Right kidney (tissue), 1 donor: ENCODE data around the gene LIF.
"Not testable (repeated sequence)": the region's sequence is repeated elsewhere in the genome, so short reads cannot be mapped to it uniquely, and the experiment has no call there.

ENCODE experiments used
- DNase-seq: peaks from one replicate; pipeline ENCODE4 v3.0.0-alpha.2; 2016

The LIF gene

DNA sequence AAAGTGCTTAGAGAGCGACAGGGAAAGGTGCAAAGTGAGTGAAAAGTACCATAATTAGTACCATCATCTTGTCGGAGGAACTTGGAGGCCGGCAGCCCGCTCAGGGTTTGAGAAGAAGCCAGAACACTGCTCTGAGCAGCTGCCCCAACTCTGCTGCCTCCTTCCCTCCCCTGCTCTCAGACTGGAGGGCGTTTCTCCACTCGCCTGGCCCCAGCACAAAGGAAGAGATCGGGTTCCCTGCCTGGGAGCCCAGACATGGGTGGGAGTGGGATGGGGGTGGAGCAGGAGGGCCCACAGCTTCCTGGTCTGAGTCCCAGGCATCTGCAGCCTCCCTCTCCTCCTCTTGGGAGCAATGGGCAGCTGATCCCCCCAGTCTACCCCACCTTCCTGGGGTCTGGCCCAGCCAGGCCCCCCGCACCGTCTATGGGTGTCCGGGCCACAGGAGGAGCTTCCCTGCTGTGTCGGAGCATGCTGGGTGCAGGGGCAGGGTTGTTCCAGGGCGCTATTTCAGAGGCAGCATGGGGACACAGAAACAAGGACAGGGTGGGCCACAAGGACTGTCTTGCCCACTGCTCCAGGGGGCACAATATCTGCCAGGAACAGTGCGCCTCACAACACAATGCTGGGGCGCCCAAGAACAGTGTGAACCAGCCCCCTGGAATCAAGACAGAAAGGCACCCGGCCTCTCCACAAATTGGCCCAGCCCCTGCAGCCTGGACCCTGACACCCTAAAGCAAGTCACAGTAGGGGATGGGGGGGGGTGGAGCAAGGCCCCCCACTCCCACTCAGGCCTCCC lies 4.8 kb downstream of the LIF start:
- DNase-seq: no peak

DNA sequence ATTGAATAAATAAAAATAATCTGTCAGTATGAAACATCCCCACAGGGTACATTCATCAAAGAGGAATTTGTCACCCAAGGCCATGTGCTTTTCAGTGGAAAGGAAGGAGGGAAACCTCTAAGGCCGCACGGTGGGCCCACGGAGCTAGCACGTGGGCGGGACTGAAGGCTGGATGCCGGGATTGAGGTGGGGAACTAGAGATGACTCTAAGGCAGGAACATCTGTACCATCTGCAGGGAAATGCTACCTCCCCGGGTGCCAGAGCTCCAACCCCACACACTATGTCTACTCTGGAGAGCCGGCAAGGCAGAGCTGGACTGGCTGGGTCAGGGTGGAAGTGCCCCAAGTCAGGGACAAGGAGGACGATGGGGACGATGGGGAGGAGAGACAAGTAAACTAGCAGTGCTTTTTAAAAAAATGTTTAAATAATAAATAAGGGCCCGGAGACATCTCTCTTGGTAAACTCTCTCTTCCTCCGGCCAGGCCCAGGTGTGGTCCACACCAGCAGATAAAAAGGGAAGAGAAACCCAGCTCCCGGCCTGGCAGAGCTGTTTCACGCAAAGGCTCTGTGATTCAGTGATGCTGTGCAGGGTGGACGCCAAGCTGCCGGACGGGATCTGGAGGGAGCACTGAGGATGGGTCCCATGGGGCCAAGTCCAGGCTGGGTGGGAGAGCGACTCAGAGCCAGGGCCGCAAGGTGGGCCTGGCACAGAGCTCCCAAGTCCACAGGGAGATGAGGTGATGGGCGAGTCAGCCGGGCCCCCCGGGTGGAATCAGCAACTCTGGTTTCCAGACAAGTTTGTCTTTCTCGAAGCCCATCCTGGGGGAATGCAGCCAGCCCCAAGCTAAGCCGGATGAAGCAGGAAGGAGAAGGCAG lies 5.8 kb downstream of the LIF start:
- no peak for DNase-seq

DNA sequence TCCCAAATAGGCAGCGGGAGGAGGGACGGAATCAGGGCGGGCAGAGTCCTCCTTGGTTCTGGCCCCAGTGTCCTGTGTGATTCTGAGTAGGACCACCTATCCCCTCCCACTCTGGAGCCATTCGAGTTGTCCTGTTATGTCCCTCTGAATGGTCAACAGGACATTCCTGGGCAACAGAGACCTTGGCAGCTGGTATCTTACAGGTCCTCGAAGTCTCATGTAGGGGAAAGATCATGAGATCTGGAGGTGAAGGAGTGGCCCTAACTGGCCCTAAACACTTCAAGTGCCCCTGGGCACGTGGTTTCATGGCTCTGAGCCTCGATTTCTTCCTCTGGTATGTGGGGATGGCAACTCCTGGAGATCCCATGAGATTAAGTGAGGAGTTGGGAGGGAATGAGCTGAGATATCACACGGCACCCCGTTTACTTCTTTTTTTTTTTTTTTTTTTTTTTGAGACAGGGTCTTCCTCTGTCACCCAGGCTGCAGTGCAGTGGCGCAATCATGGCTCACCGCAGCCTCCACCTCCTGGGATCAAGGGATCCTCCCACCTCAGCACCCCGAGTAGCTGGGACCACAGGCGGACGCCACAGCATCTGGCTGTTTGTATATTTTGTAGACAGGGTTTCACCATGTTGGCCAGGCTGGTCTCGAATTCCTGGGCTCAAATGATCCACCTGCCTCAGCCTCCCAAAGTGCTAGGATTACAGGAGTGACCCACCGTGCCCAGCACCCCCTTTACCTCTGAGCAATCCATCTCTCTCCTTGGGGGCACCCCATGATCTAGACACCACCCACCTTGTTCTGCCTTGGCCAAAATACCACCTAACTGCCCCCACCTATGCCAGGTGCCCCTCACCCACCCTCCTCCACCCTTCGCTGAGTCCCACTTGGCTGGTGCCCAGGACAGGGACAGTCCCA lies 6.8 kb downstream of the LIF start:
- no peak for DNase-seq

DNA sequence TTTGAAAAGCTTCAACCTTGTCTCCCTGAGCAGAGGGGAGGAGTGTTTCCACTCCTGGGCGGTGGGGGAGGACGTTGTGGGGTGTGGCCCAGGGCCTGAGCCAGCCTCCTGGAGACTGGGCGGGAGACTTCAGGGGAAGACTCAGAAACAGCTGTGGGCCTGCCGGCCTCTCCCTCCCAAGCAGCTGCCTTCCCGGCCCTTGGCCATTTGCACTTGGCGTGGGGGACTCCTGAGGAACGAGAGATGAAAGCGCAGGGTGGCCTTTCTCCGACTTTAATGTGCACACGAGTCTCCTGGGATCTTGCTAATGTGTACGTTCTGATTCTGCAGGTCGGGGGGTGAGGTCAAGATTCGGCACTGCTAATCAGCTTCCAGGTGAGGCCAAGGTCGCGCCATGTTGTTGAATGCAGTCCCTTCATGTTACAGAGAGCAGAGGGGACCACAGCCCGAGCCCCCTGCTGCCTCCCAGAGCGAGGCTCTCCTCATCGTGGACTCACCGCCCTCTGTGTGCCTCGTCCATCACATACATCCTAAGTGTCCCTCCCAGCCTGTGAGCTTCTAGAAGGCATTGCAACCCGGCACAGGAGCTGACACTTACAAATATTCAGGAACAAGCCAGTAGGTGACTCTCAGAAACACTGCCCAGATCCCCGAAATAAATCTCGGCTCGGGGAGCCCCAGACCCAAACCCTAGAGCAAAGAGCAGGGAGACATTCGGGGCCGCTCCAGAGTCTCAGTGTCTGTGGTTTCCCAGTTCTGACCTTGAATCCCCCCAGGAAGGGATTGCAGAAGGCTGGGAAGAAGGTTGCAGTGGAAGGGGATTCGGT lies 7.7 kb downstream of the LIF start:
- DNase-seq: no peak

DNA sequence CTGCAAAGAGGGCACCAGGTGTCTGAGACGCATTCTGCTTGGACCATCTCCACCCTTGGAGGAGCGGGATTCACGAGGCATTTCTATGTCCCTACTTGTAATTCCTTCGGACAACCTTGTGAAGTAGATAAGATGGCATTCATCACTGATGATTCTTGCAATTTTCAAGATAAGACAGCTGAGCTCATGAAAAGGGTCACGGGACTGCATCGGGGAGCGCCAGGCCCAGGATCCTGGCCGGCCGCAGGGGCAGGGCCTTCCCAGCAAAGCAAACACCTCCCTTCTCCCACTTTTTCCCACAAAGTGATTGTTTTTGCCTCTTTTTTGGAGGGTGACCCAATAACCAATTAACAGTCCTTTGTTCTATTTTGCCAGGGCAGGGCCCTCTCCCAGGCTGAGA lies 8.4 kb downstream of the LIF start:
- no peak for DNase-seq

DNA sequence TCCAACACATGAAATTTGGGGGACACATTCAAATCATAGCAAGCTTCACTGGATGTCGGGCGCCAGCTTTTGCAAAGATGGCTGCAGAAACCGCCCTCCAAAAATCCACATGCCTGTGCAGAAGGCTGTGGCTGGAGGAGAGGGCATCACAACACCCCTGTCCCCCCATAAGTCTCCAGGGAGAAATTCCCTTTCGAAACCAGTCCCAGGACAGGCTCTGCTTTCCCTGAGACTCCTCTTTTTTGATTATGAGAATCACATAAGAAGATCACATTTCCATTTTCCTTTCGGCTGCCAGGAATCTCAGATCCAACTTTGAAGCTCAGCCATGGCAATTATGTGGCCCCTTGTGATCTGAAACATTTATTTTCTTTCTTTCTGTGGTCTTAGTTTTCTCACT lies 9.7 kb downstream of the LIF start:
- no peak for DNase-seq

DNA sequence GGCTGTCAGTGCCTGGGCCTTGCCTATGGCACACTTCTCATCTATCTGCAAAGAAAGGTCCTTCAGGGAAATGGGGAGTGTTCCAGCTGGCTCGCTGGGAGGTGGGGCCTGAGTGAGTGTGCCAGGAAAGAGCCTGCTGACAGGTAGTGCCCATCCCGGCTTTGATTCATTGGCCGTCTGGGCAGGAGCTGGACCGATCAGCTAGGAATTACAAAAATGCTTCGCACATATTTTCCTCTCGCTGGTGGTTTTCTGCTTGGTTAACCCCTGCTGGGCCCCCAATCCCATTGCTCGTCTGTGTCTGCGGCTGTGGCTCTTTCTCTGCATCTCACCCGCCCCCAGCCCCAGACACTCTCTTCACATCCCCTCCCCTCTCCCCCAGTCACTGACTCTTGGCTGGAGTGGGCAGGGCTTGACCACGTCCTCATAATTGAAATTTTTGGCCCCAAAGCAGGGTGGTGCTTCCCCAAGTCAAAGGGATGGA lies 10.8 kb downstream of the LIF start:
- DNase-seq: peak; percentile 51

DNA sequence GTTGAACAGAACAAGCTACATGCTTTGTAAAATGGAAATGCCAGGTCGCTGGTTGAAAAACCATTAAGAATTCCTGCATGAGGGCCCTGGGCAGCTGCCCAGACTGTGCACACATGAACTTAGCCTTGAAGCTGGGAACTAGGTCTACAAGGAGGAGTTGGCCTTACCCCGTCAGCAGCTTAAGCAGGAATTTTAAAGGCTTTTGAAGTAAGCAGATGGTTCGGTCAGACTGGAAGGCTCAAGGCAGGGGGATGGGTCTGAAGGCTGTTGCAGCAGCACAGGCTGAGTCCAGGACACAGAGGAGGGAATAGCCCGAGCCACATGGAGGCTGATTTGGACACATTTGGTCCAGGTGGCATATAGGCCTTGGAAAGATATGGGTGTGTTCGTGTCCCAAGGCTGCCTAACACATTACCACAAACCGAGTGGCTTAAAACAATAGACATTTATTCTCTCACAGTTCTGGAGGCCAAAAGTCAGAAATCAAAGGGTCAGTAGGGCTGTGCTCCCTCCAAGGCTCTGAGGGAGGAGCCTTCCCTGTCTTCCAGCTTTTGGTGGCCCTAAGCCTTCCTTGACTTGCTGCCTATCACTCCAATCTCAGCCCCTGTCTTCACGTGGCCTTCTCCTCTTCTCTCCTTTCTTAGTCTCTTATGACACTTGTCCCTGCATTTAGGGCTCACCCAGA lies 11.6 kb downstream of the LIF start:
- peak; percentile 35 for DNase-seq

DNA sequence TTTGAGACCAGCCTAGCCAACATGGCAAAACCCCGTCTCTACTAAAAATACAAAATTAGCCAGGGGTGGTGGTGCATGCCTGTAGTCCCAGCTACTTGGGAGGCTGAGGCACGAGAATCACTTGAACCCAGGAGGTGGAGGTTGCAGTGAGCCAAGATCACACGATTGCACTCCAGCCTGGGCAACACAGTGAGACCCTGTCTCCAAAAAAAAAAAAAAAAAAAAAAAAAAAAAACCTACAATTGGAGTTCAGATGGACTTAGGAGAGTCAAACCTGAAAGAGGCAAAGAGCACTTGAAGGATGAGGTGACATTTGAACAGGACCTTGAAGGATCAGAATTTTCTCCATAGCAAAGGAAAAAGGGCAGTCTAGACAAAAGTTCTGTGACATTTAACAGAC lies 12.2 kb downstream of the LIF start:
- not testable (repeated sequence) for DNase-seq

DNA sequence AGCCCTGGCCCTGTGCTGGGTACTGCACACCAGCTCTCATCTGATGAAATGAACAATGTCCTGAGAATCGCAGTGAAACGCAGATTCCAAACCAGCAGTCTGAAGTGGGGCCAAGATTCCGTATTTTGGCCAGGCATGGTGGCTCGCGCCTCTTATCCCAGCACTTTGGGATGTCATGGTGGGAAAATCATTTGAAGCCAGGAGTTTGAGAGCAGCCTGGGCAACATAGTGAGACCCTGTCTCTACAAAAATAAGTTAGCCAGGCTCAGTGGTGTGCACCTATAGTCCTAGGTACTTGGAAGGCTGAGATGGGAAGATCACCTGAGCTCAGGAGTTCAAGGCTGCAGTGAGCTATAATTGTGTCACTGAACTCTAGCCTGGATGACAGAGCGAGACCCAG lies 13.0 kb downstream of the LIF start:
- DNase-seq: no peak

DNA sequence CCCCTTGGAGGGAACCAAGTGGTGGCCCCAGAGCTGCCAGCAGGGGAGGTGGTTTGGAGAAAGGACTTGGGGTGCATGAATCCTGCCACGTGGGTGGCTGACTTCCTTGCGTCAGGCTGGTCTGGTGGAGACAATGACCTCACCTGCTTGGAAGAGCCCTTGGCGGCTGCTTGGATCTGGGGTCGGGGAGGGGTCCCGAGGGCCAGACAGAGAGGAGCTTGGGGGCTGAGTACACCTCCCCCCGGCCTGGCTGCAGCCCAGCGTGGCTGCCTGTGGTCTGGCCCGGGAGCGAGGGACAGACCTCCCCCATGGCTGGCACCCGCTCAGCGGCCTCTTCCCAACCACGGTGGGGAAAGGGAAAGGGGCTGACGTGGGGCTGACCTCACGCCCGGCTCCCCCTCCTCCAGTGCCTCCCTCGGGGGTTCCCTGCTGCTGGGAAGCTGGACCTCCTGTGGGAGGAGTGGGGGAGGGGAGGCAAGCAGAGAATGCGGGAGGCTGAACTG lies 13.8 kb downstream of the LIF start:
- no peak for DNase-seq

DNA sequence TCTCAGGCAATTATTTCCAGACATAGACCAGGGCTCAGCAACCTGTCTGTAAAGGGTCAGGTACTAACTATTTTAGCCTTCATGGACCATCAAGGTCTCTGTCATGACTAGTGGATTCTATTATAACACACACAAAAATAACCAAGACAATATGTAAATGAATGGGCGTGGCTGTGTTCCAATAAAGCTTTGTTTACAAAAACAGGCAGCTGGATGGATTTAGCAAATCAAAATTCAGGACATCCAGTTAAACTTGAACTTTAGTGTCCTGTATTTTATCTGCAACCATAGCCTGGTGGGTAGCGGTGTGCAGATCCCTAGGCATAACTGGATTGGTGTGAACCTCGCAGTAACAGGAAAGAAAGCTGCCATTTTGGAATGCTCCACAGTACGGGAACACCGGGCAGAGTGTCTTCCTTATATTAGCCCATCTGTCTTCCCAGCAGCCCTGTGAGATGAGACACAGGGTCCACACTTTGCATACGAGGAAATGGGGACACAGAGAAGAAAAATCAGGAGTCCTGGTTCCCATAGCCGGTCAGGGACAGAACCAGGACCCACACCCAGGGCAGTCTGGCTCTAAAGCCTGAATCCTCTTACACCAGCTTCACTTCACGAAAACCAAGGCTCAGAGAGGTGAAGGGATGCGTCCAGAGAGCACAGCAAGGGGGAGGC lies 15.6 kb downstream of the LIF start:
- no peak for DNase-seq

DNA sequence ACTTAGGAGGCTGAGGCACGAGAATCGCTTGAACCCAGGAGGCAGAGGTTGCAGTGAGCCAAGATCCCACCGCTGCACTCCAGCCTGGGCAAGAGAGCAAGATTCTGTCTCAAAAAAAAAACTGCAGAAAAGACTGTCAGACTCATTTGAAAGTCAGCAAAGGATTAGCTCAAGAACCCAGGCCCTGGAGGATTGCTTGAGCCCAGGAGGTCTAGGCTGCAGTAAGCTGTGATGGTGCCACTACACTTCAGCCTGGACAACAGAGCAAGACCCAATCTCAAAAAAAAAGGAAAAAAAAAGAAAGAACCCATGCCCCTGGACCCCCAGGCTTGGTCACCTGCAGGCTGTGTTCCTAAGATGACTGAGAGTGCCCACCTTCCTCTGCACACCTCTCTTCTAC lies 16.2 kb downstream of the LIF start:
- no peak for DNase-seq

DNA sequence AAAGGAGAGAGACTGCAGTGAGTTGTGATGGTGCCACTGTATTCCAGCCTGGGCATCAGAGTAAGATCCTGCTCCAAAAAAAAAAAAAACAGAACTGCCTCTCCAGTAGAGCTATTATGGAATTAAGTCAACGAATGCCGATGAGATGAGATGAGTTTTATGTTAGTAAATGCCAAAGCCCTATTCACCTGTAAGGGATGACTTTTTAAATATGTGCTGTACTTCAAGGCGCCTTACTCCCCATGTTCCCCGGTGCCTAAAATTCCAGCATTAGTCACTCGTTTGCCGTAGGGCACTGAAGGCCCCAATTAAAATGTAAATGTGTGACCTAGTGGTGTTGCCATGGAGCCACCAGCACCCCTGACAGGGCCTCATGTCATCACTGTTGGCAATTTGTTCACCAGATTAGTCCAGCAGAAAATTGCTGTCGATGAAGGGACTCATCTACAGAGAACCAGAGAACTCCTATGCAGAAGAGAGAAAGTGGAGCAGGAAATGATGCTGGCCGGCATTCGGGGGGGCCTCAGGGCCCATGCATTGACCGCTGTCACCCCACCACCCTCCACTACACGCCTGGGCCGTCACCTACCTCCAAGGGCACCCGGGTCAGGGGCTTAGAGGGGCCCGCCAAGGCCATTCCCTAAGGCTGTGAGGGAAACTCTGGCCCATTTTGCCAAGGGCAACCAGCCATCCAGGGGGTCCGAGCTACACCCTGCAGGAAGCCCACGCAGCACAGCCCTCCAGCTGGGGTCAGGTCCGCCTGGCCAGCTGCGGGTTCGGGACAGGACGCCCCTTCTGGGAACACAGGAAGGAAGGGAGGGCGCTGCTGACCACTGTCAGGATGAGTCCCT lies 17.8 kb downstream of the LIF start:
- DNase-seq: no peak

DNA sequence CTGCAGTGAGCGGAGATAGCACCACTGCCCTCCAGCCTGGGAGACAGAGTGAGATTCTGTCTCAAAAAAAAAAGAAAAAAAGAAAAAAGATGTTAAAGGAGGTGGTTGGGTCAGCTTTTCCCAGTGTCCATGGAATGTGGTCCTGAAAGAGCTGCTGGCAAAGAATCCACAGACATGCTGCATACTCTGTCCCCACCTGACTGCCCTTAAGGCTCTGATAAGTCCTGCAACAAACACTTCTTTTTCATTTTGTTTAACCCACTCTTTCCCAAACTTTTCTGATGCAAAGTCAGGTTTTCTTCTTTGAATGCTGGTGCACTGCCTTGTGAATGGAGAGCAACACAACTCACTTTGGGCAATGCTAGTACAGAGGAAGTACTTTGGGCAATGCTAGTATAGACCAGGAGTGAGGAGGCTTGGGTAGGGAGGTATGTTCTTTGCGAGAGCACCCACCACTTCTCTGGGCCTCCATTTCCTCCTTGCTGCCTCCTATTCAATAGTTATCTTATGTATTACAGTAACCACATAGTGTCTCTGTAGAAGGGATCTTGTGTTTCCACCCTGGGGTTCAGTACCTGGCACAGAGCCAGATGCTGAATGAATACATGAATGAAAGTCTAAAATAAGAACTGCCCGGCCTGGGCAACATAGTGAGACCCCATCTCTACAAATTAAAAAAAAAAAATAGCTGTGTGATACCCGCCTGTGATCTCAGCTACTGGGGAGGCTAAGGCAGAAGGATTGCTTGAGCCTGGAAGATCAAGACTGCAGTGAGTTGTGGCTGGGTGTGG lies 18.9 kb downstream of the LIF start:
- no peak for DNase-seq

DNA sequence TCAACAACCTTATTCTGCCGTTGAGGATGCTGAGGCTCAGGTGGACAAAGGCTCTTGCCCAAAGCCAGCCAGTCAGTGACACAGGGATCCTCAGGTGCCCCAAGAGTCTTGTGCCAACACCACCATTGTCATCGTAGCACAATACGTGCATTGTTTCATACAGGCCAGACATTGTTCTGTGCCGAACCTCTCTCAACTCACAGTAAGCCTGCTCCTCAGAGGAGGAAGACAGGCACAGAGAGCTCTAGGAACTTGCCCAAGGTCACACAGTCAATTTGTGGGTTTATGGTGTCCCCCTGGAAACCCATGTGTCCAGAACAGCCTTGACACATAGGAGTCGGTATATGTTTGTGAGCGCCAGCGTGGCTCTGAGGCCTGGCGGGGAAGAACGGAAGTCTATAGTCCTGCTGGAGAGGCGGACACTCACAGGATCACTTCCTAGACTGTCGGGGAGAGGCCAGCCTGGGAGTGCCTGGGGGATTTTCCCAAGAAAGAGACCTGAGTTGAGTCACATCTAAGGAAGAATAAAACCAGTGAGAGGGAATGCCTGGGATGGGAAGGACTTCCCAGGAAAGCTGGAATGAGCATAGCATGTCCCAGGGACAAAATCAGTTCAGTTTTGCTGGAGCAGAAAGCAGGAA lies 20.2 kb downstream of the LIF start:
- no peak for DNase-seq

DNA sequence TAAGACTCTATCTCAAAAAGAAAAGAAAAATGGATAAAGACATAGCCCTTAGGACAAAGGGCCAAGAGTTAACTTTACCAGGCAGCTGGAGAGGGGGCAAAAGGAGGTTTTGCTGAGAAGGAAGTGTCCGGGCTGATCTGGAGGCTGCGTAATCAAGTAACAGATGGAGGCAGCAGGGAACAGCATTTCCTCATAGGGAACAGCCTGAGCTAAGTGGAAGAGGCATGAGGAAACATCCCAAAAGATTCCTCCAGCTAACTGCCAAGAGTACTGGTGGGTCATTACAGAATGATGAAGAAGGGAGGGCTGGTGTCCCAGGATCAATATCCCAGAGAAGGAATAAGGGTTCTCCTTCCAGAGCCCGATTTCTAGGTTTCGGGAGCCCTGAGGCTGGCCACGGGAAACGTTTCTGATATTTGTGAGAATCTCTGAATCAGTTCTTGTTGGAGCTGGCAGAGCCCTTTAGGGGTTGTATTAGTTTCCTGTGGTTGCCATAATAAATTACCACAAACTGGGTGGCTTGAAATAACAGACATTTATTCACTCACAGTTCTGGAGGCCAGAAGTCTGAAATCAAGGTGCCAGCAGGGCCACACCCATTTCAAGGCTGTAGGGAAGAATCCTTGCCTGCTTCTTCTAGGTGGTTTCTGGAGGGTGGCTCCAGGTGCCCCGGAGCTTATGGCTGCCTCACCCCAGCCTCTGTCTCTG lies 21.2 kb downstream of the LIF start:
- DNase-seq: no peak
